ENCODE data around the gene CCDC69. TPM values are rescaled to one million over a fixed set of nuclear protein-coding genes. Genes with fewer than 3 reads are reported as not detected.

The CCDC69 gene
- total RNA-seq, 1 donor from 2014 or later: 0.07 TPM

GRCh38 chr5:151147033-151147432, 76.9 kb downstream of the CCDC69 start:
- H3K4me2 ChIP-seq: no peak overlapping the region
- no peak overlapping the region for H3K9ac ChIP-seq
- Mint-ChIP-seq H3K9me3 (no peaks in the 10 kb centered on the region), H3K27ac (no peak overlapping the region), H3K4me1 (peaks cover 51% of the 10 kb centered on the region), H3K27me3 (ENCODE audit: insufficient read depth, low read depth) (peaks cover 2% of the 10 kb centered on the region), H3K4me3 (no peak overlapping the region), H3K36me3 (peaks cover 18% of the 10 kb centered on the region)
- H4K20me1 ChIP-seq (ENCODE audit: low read depth): peaks cover 7% of the 10 kb centered on the region
- no peak overlapping the region for H3K4me3 ChIP-seq
- TF ChIP-seq EZH2phosphoT487 (IDR thresholded peaks at IDR 0.05) (no peak), EZH2 (IDR thresholded peaks at IDR 0.05) (no peak), CTCF (IDR thresholded peaks at IDR 0.05) (no peak)
- no peaks in the 10 kb centered on the region for H3K27me3 ChIP-seq
- no peak for DNase-seq (ENCODE audit: low spot score)
- H3F3A ChIP-seq (ENCODE audit: low read depth): no peaks in the 10 kb centered on the region
- H3K27ac ChIP-seq: no peak overlapping the region
- no peaks in the 10 kb centered on the region for H3K36me3 ChIP-seq
- H2AFZ ChIP-seq (replicated peaks): no peak overlapping the region
- peaks cover 16% of the 10 kb centered on the region for H3K4me1 ChIP-seq
- no peaks in the 10 kb centered on the region for H3K9me3 ChIP-seq (ENCODE audit: low read depth)
- H3K79me2 ChIP-seq (ENCODE audit: low read depth): no peaks in the 10 kb centered on the region

- H3K36me3 Mint-ChIP-seq: peaks cover 18% of the 10 kb centered on the region
- H3K27ac Mint-ChIP-seq: no peak overlapping the region
- Histone ChIP-seq H3K4me3 (no peak overlapping the region), H3F3A (ENCODE audit: low read depth) (no peaks in the 10 kb centered on the region), H3K4me2 (no peak overlapping the region), H3K36me3 (no peaks in the 10 kb centered on the region), H3K9me3 (ENCODE audit: low read depth) (no peaks in the 10 kb centered on the region), H3K9ac (no peak overlapping the region), H3K79me2 (ENCODE audit: low read depth) (no peaks in the 10 kb centered on the region), H3K27me3 (no peaks in the 10 kb centered on the region), H2AFZ (replicated peaks) (no peak overlapping the region), H3K27ac (no peak overlapping the region), H4K20me1 (ENCODE audit: low read depth) (peaks cover 14% of the 10 kb centered on the region), H3K4me1 (peaks cover 23% of the 10 kb centered on the region)
- H3K27me3 Mint-ChIP-seq (ENCODE audit: insufficient read depth, low read depth): peaks cover 4% of the 10 kb centered on the region
- H3K4me3 Mint-ChIP-seq: no peak overlapping the region
- no peak for TF ChIP-seq CTCF (IDR thresholded peaks at IDR 0.05)
- no peak for TF ChIP-seq EZH2 (IDR thresholded peaks at IDR 0.05)
- no peak for DNase-seq (ENCODE audit: low spot score)
- H3K4me1 Mint-ChIP-seq: peaks cover 51% of the 10 kb centered on the region
- no peaks in the 10 kb centered on the region for H3K9me3 Mint-ChIP-seq
These were observed 77.8 kb downstream of the CCDC69 start for GRCh38 chr5:151146061-151146460.

- H3K27me3 Mint-ChIP-seq (ENCODE audit: insufficient read depth, low read depth): peaks cover 4% of the 10 kb centered on the region
- H3K27ac Mint-ChIP-seq: no peak overlapping the region
- H2AFZ ChIP-seq (replicated peaks): no peak overlapping the region
- no peaks in the 10 kb centered on the region for H3F3A ChIP-seq (ENCODE audit: low read depth)
- no peaks in the 10 kb centered on the region for H3K9me3 Mint-ChIP-seq
- H3K79me2 ChIP-seq (ENCODE audit: low read depth): no peaks in the 10 kb centered on the region
- H3K4me1 ChIP-seq: peaks cover 12% of the 10 kb centered on the region
- DNase-seq (ENCODE audit: low spot score): no peak
- H3K4me2 ChIP-seq: no peak overlapping the region
- H3K36me3 Mint-ChIP-seq: peaks cover 18% of the 10 kb centered on the region
- H3K4me3 Mint-ChIP-seq: no peak overlapping the region
- no peak overlapping the region for H3K9ac ChIP-seq
- H4K20me1 ChIP-seq (ENCODE audit: low read depth): peaks cover 14% of the 10 kb centered on the region
- H3K4me3 ChIP-seq: no peak overlapping the region
- H3K27me3 ChIP-seq: no peaks in the 10 kb centered on the region
- H3K36me3 ChIP-seq: no peaks in the 10 kb centered on the region
- peaks cover 44% of the 10 kb centered on the region for H3K4me1 Mint-ChIP-seq
- H3K9me3 ChIP-seq (ENCODE audit: low read depth): no peaks in the 10 kb centered on the region
- no peak for TF ChIP-seq EZH2 (IDR thresholded peaks at IDR 0.05)
- no peak for TF ChIP-seq EZH2phosphoT487 (IDR thresholded peaks at IDR 0.05)
- no peak for TF ChIP-seq CTCF (IDR thresholded peaks at IDR 0.05)
- no peak overlapping the region for H3K27ac ChIP-seq
These were observed 79.0 kb downstream of the CCDC69 start for GRCh38 chr5:151144922-151145321.

Data from neural progenitor cell (in vitro differentiated cells).